Measurements from ENCODE around the gene SPATA20. TPM values are rescaled to one million over a fixed set of nuclear protein-coding genes. Genes with fewer than 3 reads are reported as not detected.

Gene SPATA20
- total and polyA plus RNA-seq, 2 of the 13 experiments (the other 11 are each of a cell fraction or from before 2014, with no cell fraction given), result 36.1 to 64.8 TPM

GRCh38 chr17:50539762-50540559, 7.0 kb upstream of the SPATA20 start (continued):
- TF ChIP-seq, protein P1, sequence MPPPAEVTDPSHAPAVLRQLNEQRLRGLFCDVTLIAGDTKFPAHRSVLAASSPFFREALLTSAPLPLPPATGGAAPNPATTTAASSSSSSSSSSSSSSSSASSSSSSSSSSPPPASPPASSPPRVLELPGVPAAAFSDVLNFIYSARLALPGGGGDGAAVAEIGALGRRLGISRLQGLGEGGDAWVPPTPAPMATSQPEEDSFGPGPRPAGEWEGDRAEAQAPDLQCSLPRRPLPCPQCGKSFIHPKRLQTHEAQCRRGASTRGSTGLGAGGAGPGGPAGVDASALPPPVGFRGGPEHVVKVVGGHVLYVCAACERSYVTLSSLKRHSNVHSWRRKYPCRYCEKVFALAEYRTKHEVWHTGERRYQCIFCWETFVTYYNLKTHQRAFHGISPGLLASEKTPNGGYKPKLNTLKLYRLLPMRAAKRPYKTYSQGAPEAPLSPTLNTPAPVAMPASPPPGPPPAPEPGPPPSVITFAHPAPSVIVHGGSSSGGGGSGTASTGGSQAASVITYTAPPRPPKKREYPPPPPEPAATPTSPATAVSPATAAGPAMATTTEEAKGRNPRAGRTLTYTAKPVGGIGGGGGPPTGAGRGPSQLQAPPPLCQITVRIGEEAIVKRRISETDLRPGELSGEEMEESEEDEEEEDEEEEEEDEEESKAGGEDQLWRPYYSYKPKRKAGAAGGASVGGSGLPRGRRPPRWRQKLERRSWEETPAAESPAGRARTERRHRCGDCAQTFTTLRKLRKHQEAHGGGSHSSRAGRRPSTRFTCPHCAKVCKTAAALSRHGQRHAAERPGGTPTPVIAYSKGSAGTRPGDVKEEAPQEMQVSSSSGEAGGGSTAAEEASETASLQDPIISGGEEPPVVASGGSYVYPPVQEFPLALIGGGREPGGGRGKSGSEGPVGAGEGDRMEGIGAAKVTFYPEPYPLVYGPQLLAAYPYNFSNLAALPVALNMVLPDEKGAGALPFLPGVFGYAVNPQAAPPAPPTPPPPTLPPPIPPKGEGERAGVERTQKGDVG (CRISPR knock-in tag; IDR thresholded peaks at IDR 0.05; ENCODE audit: borderline replicate concordance), result no peak
- TF ChIP-seq ZNF709 (CRISPR knock-in tag; IDR thresholded peaks at IDR 0.05) (no peak), ZNF350 (CRISPR knock-in tag; IDR thresholded peaks at IDR 0.05; ENCODE audit: borderline replicate concordance, low read depth) (no peak), HOXA5 (CRISPR knock-in tag; IDR thresholded peaks at IDR 0.05) (0 out of 2 replicates have a peak, but pooled peaks have one; percentile 10), CEBPG (CRISPR knock-in tag; IDR thresholded peaks at IDR 0.05) (no peak), ZNF207 (IDR thresholded peaks at IDR 0.05; ENCODE audit: borderline replicate concordance) (no peak), FOXC1 (CRISPR knock-in tag; IDR thresholded peaks at IDR 0.05; ENCODE audit: borderline replicate concordance) (no peak), TEAD2 (CRISPR knock-in tag; IDR thresholded peaks at IDR 0.05) (no peak), ZNF639 (CRISPR knock-in tag; conservative IDR thresholded peaks at IDR 0.05) (no peak), YY1 (IDR thresholded peaks at IDR 0.05; ENCODE audit: insufficient read depth, insufficient replicate concordance, low read depth, low read length) (no peak), PATZ1 (CRISPR knock-in tag; IDR thresholded peaks at IDR 0.05) (no peak), NKX3-1 (CRISPR knock-in tag; IDR thresholded peaks at IDR 0.05) (no peak), ATM (IDR thresholded peaks at IDR 0.05; ENCODE audit: borderline replicate concordance) (no peak), CBX5 (CRISPR knock-in tag; IDR thresholded peaks at IDR 0.05; ENCODE audit: borderline replicate concordance) (no peak), ZNF274 (CRISPR knock-in tag; IDR thresholded peaks at IDR 0.05) (peak; percentile 50; the same call in 1 of the 2 replicates), IRX3 (CRISPR knock-in tag; IDR thresholded peaks at IDR 0.05; ENCODE audit: borderline replicate concordance, low read depth) (no peak)
- TF ChIP-seq, protein P2, sequence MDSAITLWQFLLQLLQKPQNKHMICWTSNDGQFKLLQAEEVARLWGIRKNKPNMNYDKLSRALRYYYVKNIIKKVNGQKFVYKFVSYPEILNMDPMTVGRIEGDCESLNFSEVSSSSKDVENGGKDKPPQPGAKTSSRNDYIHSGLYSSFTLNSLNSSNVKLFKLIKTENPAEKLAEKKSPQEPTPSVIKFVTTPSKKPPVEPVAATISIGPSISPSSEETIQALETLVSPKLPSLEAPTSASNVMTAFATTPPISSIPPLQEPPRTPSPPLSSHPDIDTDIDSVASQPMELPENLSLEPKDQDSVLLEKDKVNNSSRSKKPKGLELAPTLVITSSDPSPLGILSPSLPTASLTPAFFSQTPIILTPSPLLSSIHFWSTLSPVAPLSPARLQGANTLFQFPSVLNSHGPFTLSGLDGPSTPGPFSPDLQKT (CRISPR knock-in tag; IDR thresholded peaks at IDR 0.05; ENCODE audit: borderline replicate concordance), result no peak
- TF ChIP-seq, protein P3, sequence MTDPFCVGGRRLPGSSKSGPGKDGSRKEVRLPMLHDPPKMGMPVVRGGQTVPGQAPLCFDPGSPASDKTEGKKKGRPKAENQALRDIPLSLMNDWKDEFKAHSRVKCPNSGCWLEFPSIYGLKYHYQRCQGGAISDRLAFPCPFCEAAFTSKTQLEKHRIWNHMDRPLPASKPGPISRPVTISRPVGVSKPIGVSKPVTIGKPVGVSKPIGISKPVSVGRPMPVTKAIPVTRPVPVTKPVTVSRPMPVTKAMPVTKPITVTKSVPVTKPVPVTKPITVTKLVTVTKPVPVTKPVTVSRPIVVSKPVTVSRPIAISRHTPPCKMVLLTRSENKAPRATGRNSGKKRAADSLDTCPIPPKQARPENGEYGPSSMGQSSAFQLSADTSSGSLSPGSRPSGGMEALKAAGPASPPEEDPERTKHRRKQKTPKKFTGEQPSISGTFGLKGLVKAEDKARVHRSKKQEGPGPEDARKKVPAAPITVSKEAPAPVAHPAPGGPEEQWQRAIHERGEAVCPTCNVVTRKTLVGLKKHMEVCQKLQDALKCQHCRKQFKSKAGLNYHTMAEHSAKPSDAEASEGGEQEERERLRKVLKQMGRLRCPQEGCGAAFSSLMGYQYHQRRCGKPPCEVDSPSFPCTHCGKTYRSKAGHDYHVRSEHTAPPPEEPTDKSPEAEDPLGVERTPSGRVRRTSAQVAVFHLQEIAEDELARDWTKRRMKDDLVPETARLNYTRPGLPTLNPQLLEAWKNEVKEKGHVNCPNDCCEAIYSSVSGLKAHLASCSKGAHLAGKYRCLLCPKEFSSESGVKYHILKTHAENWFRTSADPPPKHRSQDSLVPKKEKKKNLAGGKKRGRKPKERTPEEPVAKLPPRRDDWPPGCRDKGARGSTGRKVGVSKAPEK (CRISPR knock-in tag; IDR thresholded peaks at IDR 0.05; ENCODE audit: borderline replicate concordance), result 0 out of 2 replicates have a peak, but pooled peaks have one; percentile 16

Data from HepG2 (cell line).